Liver (tissue), 3 donors: ENCODE measurements around the gene RAB6D.

Experiments
- CTCF ChIP-seq: fragments of 150-350 bp; IDR thresholded peaks from 2 replicates; pipeline ENCODE4 v1.5.1; 2017; ENCODE audit warnings: improper control_type of control experiment, low read depth, low read length; ENCODE audit not compliant: missing input control
- EGR1 ChIP-seq, 2 donors: IDR thresholded peaks; 2 replicates each; pipeline ENCODE4 v1.6.1; 2016 to 2018; ENCODE audit warnings: antibody characterized with exemption in 2 of 2, low read depth in 2 of 2
- GABPA ChIP-seq, 2 donors: IDR thresholded peaks in 1 of 2; conservative IDR thresholded peaks in 1 of 2; 2 replicates each; pipeline ENCODE4 v1.6.1; 2016; ENCODE audit warnings: antibody characterized with exemption in 2 of 2, mild to moderate bottlenecking in 1 of 2, moderate library complexity in 1 of 2
- RAD21 ChIP-seq, 2 donors: IDR thresholded peaks; 2 replicates each; pipeline ENCODE4 v1.6.1; 2016; ENCODE audit warnings: antibody characterized with exemption in 2 of 2, mild to moderate bottlenecking in 2 of 2
- REST ChIP-seq: IDR thresholded peaks from 2 replicates; pipeline ENCODE4 v1.6.1; 2016; ENCODE audit warnings: antibody characterized with exemption, mild to moderate bottlenecking
- donor health status: healthy.
- donor health status: healthy.

- TF ChIP-seq CTCF (no peak), REST (no peak), RAD21 (IDR thresholded peaks at IDR 0.05) (no peak), EGR1 (IDR thresholded peaks at IDR 0.05; ENCODE audit: low read depth in 2 of 2) (no peak), GABPA (IDR thresholded peaks at IDR 0.05 in 1 of 2, conservative IDR thresholded peaks at IDR 0.05 in 1 of 2) (no peak)
Measured at GRCh38 chr2:131369954-131370353, 6.0 kb upstream of the RAB6D start.
